Type B pancreatic cell (in vitro differentiated cells): ENCODE results near the gene INPP1. TPM values are rescaled to one million over a fixed set of nuclear protein-coding genes. Genes with fewer than 3 reads are reported as not detected.

Experiments used
- DNase-seq: peaks from one replicate; pipeline ENCODE4 v3.0.0; 2021; ENCODE audit warnings: mixed read lengths; ENCODE audit not compliant: unreplicated experiment; ENCODE audit errors: extremely low spot score
- H3K27ac Mint-ChIP-seq: 2 replicates; pipeline ENCODE4 v1.8.0; 2021; ENCODE audit warnings: mild to moderate bottlenecking, mixed read lengths
- H3K27me3 Mint-ChIP-seq: 2 replicates; pipeline ENCODE4 v1.8.0; 2021; ENCODE audit warnings: mixed read lengths
- H3K36me3 Mint-ChIP-seq: 2 replicates; pipeline ENCODE4 v1.8.0; 2021; ENCODE audit warnings: mixed read lengths
- H3K4me1 Mint-ChIP-seq: one replicate; pipeline ENCODE4 v1.8.0; 2021; ENCODE audit warnings: mixed read lengths; ENCODE audit not compliant: unreplicated experiment
- H3K4me3 Mint-ChIP-seq: 2 replicates; pipeline ENCODE4 v1.8.0; 2021; ENCODE audit warnings: mild to moderate bottlenecking, mixed read lengths
- H3K9me3 Mint-ChIP-seq: 2 replicates; pipeline ENCODE4 v1.8.0; 2021; ENCODE audit warnings: mixed read lengths
- CTCF ChIP-seq: fragments of 200-600 bp; sonication (generic); conservative IDR thresholded peaks from 2 replicates; pipeline ENCODE4 v1.5.0; 2021; ENCODE audit warnings: antibody characterized with exemption, mild to moderate bottlenecking
- total RNA-seq: library from RNA; stranded (reverse); gene quantifications from 2 replicates; pipeline ENCODE4 v1.2.1, GENCODE V29; 2021; ENCODE audit warnings: low replicate concordance

Gene INPP1
- total RNA-seq, 1 donor from 2014 or later, result 17.2 TPM

DNA sequence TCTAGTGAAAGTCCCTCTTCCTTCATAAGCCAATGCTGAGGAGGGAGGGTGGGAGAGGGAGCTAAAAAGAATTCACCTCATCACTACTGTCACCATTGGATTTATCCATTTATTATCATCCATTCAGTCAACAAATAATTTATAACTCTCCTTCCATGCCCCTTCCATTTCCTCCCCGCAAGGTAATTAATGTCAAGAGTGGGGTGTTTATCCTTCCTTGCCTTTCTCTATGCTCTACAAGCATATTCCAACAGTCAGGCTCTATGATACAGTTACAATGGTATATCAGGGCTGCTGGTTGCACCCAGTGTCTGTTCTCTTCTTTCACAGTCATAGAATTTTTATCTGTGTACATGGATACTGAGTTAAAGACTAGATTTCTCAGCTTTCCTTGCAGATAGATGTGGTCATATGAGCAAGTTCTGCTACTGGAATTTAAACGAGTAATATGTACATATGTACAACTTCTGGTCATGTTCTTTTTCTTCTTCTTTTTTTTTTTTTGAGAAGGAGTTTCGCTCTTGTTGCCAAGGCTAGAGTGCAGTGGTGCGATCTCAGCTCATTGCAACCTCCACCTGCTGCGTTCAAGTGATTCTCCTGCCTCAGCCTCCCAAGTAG is 59.7 kb downstream of the INPP1 start:
- Mint-ChIP-seq H3K27me3 (no peaks in the 10 kb centered on the region), H3K9me3 (no peaks in the 10 kb centered on the region), H3K4me1 (no peaks in the 10 kb centered on the region), H3K36me3 (no peaks in the 10 kb centered on the region), H3K4me3 (no peak overlapping the region), H3K27ac (no peak overlapping the region)
- no peak for DNase-seq
- no peak for TF ChIP-seq CTCF

- Mint-ChIP-seq H3K9me3 (no peaks in the 10 kb centered on the region), H3K36me3 (no peaks in the 10 kb centered on the region), H3K4me3 (no peak overlapping the region), H3K27me3 (peaks cover 7% of the 10 kb centered on the region), H3K27ac (no peak overlapping the region), H3K4me1 (no peaks in the 10 kb centered on the region)
- DNase-seq, result no peak
- no peak for TF ChIP-seq CTCF
Measured at GRCh38 chr2:190404487-190404886, 61.1 kb downstream of the INPP1 start.

DNA sequence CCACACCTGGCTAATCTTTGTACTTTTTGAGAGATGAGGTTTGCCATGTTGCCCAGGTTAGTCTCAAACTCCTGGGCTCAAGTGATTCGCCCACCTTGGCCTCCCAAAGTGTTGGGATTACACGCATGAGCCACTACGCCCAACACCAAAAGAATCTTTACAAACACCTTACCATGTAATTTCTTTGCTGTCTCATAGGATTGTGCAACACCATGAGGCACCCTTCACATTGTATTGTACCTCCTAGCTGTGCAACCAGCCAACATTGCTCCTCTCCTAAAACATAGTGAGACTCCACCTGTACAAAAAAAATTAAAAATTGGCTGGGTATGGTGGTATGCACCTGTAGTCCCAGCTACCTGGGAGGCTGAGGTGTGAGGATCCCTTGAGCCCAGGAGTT is 61.7 kb downstream of the INPP1 start:
- Mint-ChIP-seq H3K9me3 (no peaks in the 10 kb centered on the region), H3K36me3 (no peaks in the 10 kb centered on the region)

GRCh38 chr2:190405995-190406394 is 62.6 kb downstream of the INPP1 start:
- Mint-ChIP-seq H3K9me3 (no peaks in the 10 kb centered on the region), H3K36me3 (no peaks in the 10 kb centered on the region), H3K4me3 (no peak overlapping the region), H3K27me3 (peaks cover 18% of the 10 kb centered on the region), H3K4me1 (no peaks in the 10 kb centered on the region), H3K27ac (no peak overlapping the region)
- DNase-seq, result no peak
- TF ChIP-seq CTCF, result no peak

More for the DNA sequence above, 61.7 kb downstream of the INPP1 start:
- H3K4me3 Mint-ChIP-seq, result no peak overlapping the region
- DNase-seq, result no peak
- no peak overlapping the region for H3K27ac Mint-ChIP-seq
- H3K27me3 Mint-ChIP-seq, result peaks cover 13% of the 10 kb centered on the region
- no peaks in the 10 kb centered on the region for H3K4me1 Mint-ChIP-seq
- TF ChIP-seq CTCF, result no peak

DNA sequence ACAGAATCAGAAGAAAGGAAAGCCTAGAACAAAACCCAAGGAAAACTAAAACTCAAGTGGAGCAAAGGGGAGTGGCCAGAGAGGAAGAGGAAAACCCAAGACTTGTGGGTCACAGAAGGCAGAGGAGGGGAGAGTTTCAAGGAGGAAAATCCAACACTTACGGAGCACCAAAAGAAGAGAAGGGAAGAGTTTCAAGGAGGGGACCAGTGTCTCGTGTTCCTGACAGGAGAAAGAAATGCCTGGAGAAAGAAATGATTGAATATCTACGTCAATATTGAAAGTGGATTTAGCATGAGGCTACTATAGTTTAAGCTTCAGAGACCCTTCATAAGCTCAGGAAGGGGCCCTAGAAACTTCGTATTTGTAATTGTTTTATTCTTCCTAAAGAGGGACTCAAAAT is 63.4 kb downstream of the INPP1 start:
- Mint-ChIP-seq H3K4me1 (no peaks in the 10 kb centered on the region), H3K9me3 (no peaks in the 10 kb centered on the region), H3K27ac (no peak overlapping the region), H3K4me3 (no peak overlapping the region), H3K27me3 (peaks cover 24% of the 10 kb centered on the region), H3K36me3 (no peaks in the 10 kb centered on the region)
- TF ChIP-seq CTCF, result no peak
- no peak for DNase-seq

- H3K27me3 Mint-ChIP-seq, result peaks cover 25% of the 10 kb centered on the region
- no peaks in the 10 kb centered on the region for H3K36me3 Mint-ChIP-seq
- H3K4me1 Mint-ChIP-seq, result no peaks in the 10 kb centered on the region
- no peak for TF ChIP-seq CTCF
- peak overlapping the region; percentile 84 for H3K4me3 Mint-ChIP-seq
- DNase-seq, result no peak
- H3K27ac Mint-ChIP-seq, result peak overlapping the region; percentile 28
- no peaks in the 10 kb centered on the region for H3K9me3 Mint-ChIP-seq
Measured at GRCh38 chr2:190407246-190407661, 63.9 kb downstream of the INPP1 start.
